Measurements from ENCODE around the gene DNAJC16. TPM values are rescaled to one million over a fixed set of nuclear protein-coding genes. Genes with fewer than 3 reads are reported as not detected.

Gene DNAJC16
- total and polyA plus RNA-seq, 2 of the 13 experiments (the other 11 are each of a cell fraction or from before 2014, with no cell fraction given): 11.4 to 15.4 TPM

DNA sequence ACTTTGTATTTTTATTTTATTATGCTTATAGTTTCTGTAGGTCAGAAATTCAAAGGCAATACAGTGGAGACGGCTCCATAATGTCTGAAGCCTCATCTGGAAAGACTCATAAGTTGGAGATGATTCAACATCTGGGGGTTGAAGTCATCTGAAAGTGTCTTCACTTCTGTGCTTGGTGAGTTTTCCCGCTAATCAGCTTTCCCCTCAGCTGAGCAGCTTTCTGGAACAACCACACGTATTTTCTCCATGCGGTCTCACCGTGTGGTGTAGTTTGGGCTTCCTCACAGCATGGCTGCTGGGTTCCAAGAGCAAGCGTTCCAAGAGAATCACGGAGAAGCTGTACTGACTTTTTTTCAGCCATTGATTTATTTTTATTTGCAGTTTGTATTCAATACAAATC lies 83.0 kb downstream of the DNAJC16 start:
- H3K27ac ChIP-seq (ENCODE audit: extremely low read length, insufficient read depth, low read length): no peak overlapping the region
- TF ChIP-seq, protein P1, sequence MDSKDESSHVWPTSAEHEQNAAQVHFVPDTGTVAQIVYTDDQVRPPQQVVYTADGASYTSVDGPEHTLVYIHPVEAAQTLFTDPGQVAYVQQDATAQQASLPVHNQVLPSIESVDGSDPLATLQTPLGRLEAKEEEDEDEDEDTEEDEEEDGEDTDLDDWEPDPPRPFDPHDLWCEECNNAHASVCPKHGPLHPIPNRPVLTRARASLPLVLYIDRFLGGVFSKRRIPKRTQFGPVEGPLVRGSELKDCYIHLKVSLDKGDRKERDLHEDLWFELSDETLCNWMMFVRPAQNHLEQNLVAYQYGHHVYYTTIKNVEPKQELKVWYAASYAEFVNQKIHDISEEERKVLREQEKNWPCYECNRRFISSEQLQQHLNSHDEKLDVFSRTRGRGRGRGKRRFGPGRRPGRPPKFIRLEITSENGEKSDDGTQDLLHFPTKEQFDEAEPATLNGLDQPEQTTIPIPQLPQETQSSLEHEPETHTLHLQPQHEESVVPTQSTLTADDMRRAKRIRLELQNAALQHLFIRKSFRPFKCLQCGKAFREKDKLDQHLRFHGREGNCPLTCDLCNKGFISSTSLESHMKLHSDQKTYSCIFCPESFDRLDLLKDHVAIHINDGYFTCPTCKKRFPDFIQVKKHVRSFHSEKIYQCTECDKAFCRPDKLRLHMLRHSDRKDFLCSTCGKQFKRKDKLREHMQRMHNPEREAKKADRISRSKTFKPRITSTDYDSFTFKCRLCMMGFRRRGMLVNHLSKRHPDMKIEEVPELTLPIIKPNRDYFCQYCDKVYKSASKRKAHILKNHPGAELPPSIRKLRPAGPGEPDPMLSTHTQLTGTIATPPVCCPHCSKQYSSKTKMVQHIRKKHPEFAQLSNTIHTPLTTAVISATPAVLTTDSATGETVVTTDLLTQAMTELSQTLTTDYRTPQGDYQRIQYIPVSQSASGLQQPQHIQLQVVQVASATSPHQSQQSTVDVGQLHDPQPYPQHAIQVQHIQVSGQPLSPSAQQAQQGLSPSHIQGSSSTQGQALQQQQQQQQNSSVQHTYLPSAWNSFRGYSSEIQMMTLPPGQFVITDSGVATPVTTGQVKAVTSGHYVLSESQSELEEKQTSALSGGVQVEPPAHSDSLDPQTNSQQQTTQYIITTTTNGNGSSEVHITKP (CRISPR knock-in tag; IDR thresholded peaks at IDR 0.05; ENCODE audit: low read depth): 0 out of 2 replicates have a peak, but pooled peaks have one; percentile 1
- no peak for TF ChIP-seq ZNF589 (CRISPR knock-in tag; conservative IDR thresholded peaks at IDR 0.05)
- TF ChIP-seq HMGXB4 (CRISPR knock-in tag; IDR thresholded peaks at IDR 0.05; ENCODE audit: borderline replicate concordance in 1 of 2, low read depth in 1 of 2): 0 out of 4 replicates have a peak, but pooled peaks of 1 of the 2 experiments have one; percentile 4
- no peaks in the 10 kb centered on the region for H4K20me1 ChIP-seq (ENCODE audit: insufficient read depth, low read length)
- FAIRE-seq (no peak), ATAC-seq (no peak), DNase-seq (ENCODE audit: low spot score) (no peak)
- CTCF ChIA-PET (ENCODE audit: low intra/inter-chr PET ratio, low total read pairs): no interaction called here
- in situ Hi-C loops (cut with HindIII; ENCODE audit: extremely low pct_ligation_motif_present, low pct_unique_long_range_greater_than_20kb) (no loop called here), intact Hi-C loops (cut with micrococcal nuclease; ENCODE audit: unreplicated experiment) (loop anchor here (10.0 kb wide), 1 partner anchor 85 kb away; the partner anchor contains the start of genes CASP9 and DNAJC16)
- no peak overlapping the region; the same call in 1 of the 2 replicates for H3K4me2 ChIP-seq (ENCODE audit: low read depth, low read length)
- no peaks in the 10 kb centered on the region for H3K79me2 ChIP-seq (ENCODE audit: insufficient read depth, low read length)
- WGBS (ENCODE audit: low lambda C conversion rate): 53% methylated on average over 7 of the region's 7 CpGs
- no peak overlapping the region for H3K4me3 ChIP-seq (replicated peaks in 1 of 3; ENCODE audit: insufficient read depth in 1 of 3, low read depth in 2 of 3, low read length in 3 of 3)
- peaks cover 36% of the 10 kb centered on the region for H3K4me1 ChIP-seq (ENCODE audit: insufficient read depth, low read length)
- no peaks in the 10 kb centered on the region; a peak in 1 of 5 replicates for H3K27me3 ChIP-seq (ENCODE audit: control insufficient read depth in 1 of 2, insufficient read depth in 2 of 2, low read length in 2 of 2)
- no peak overlapping the region for H2AFZ ChIP-seq (ENCODE audit: low read length)
- no peak overlapping the region for H3K9ac ChIP-seq (ENCODE audit: insufficient read depth, low read depth, low read length)
- no TSS peak for BruUV-seq (replicated peaks)
- POLR2A ChIA-PET: interaction anchor here (1.7 kb wide), 1 partner anchor 9 kb away, joined by 16 read pairs; no protein-coding TSS in a partner anchor
- H3K9me3 ChIP-seq (ENCODE audit: low read length): no peaks in the 10 kb centered on the region
- no peaks in the 10 kb centered on the region for H3K36me3 ChIP-seq (replicated peaks in 1 of 2; ENCODE audit: control insufficient read depth in 1 of 2, insufficient read depth in 2 of 2, low read length in 2 of 2)

Data from HepG2 (cell line).